ENCODE measurements around the gene IL1RAPL1. TPM values are rescaled to one million over a fixed set of nuclear protein-coding genes. Genes with fewer than 3 reads are reported as not detected.

The IL1RAPL1 gene
- total RNA-seq, 4 donors from 2014 or later = 0.78 TPM; not detected in 3

- H3K4me3 ChIP-seq (replicated peaks in 1 of 3) = no peak overlapping the region
- no peaks in the 10 kb centered on the region for H3K9me3 ChIP-seq
- no peak for DNase-seq
- H3K27me3 ChIP-seq = no peaks in the 10 kb centered on the region
- no peaks in the 10 kb centered on the region for H3K4me1 ChIP-seq
- TF ChIP-seq POLR2A (IDR thresholded peaks at IDR 0.05) = no peak
- no peak for TF ChIP-seq CTCF (IDR thresholded peaks at IDR 0.05)
- WGBS, 2 donors = 37 to 41% methylated on average over 3 of the region's 3 CpGs
- H3K36me3 ChIP-seq = no peaks in the 10 kb centered on the region
- intact Hi-C loops (cut with DNase I) = no loop called here
- no peak overlapping the region for H3K27ac ChIP-seq
Observed at GRCh38 chrX:29257521-29257920, 670.3 kb downstream of the IL1RAPL1 start.

GRCh38 chrX:29269390-29269789 is 682.1 kb downstream of the IL1RAPL1 start:
- Histone ChIP-seq H3K4me3 (replicated peaks in 1 of 3) (no peak overlapping the region), H3K27ac (no peak overlapping the region), H3K36me3 (no peaks in the 10 kb centered on the region), H3K9me3 (no peaks in the 10 kb centered on the region), H3K27me3 (no peaks in the 10 kb centered on the region), H3K4me1 (no peaks in the 10 kb centered on the region)
- DNase-seq = no peak
- TF ChIP-seq CTCF (IDR thresholded peaks at IDR 0.05) (no peak), POLR2A (IDR thresholded peaks at IDR 0.05) (no peak)
- intact Hi-C loops (cut with DNase I) = no loop called here

GRCh38 chrX:29274517-29274916 is 687.3 kb downstream of the IL1RAPL1 start:
- no peak for DNase-seq
- Histone ChIP-seq H3K4me1 (no peaks in the 10 kb centered on the region), H3K36me3 (no peaks in the 10 kb centered on the region), H3K4me3 (replicated peaks in 1 of 3) (no peak overlapping the region), H3K27ac (no peak overlapping the region), H3K27me3 (no peaks in the 10 kb centered on the region), H3K9me3 (no peaks in the 10 kb centered on the region)
- intact Hi-C loops (cut with DNase I) = no loop called here
- WGBS, 2 donors = 60 to 71% methylated on average over 3 of the region's 3 CpGs
- no peak for TF ChIP-seq POLR2A (IDR thresholded peaks at IDR 0.05)
- no peak for TF ChIP-seq CTCF (IDR thresholded peaks at IDR 0.05)

GRCh38 chrX:29275928-29276327 is 688.7 kb downstream of the IL1RAPL1 start:
- Histone ChIP-seq H3K27me3 (no peaks in the 10 kb centered on the region), H3K4me1 (no peaks in the 10 kb centered on the region), H3K27ac (no peak overlapping the region), H3K9me3 (no peaks in the 10 kb centered on the region), H3K36me3 (no peaks in the 10 kb centered on the region), H3K4me3 (replicated peaks in 1 of 3) (no peak overlapping the region)
- TF ChIP-seq POLR2A (IDR thresholded peaks at IDR 0.05) (no peak), CTCF (IDR thresholded peaks at IDR 0.05) (no peak)
- no peak for DNase-seq
- intact Hi-C loops (cut with DNase I) = no loop called here

- no peak for TF ChIP-seq CTCF (IDR thresholded peaks at IDR 0.05)
- TF ChIP-seq POLR2A (IDR thresholded peaks at IDR 0.05) = no peak
- no peak for DNase-seq
- 91 to 94% methylated on average over 2 of the region's 2 CpGs for whole genome bisulfite sequencing, 2 donors
- no peak overlapping the region for H3K27ac ChIP-seq
- no peaks in the 10 kb centered on the region for H3K27me3 ChIP-seq
- H3K9me3 ChIP-seq = no peaks in the 10 kb centered on the region
- H3K4me1 ChIP-seq = no peaks in the 10 kb centered on the region
- intact Hi-C loops (cut with DNase I) = no loop called here
- no peak overlapping the region for H3K4me3 ChIP-seq (replicated peaks in 1 of 3)
- H3K36me3 ChIP-seq = no peaks in the 10 kb centered on the region
Observed at GRCh38 chrX:29281078-29281742, 694.0 kb downstream of the IL1RAPL1 start.

Data from thyroid gland (tissue), 4 donors.